ENCODE data around the gene NEBL.

The NEBL gene

GRCh38 chr10:20817116-20817515 is 80.0 kb downstream of the NEBL start:
- ChIA-PET POLR2A (no interaction called here), CTCF (no interaction called here)
- no peak for TF ChIP-seq CTCF (IDR thresholded peaks at IDR 0.05; ENCODE audit: control extremely low read depth, extremely low read depth, low read depth, missing control alignments)
- DNase-seq (ENCODE audit: extremely low spot score), result no peak

- ChIA-PET CTCF (no interaction called here), POLR2A (no interaction called here)
- no peak for DNase-seq (ENCODE audit: extremely low spot score)
- TF ChIP-seq CTCF (IDR thresholded peaks at IDR 0.05; ENCODE audit: control extremely low read depth, extremely low read depth, low read depth, missing control alignments), result no peak
These were observed 83.0 kb downstream of the NEBL start for GRCh38 chr10:20814116-20814515.

GRCh38 chr10:20811131-20811530 is 86.0 kb downstream of the NEBL start:
- ChIA-PET POLR2A (no interaction called here), CTCF (interaction anchor here (1.0 kb wide), 3 partner anchors 9 to 14 kb away, joined by 3 read pairs; no protein-coding TSS in a partner anchor)

GRCh38 chr10:20809631-20810030 is 87.5 kb downstream of the NEBL start:
- CTCF ChIA-PET, result no interaction called here
- TF ChIP-seq CTCF (IDR thresholded peaks at IDR 0.05; ENCODE audit: control extremely low read depth, extremely low read depth, low read depth, missing control alignments), result no peak
- POLR2A ChIA-PET, result no interaction called here
- DNase-seq (ENCODE audit: extremely low spot score), result no peak

More at GRCh38 chr10:20811131-20811530, 86.0 kb downstream of the NEBL start:
- no peak for DNase-seq (ENCODE audit: extremely low spot score)
- no peak for TF ChIP-seq CTCF (IDR thresholded peaks at IDR 0.05; ENCODE audit: control extremely low read depth, extremely low read depth, low read depth, missing control alignments)

GRCh38 chr10:20806487-20806886 is 90.6 kb downstream of the NEBL start:
- no peak for DNase-seq (ENCODE audit: extremely low spot score)
- no peak for TF ChIP-seq CTCF (IDR thresholded peaks at IDR 0.05; ENCODE audit: control extremely low read depth, extremely low read depth, low read depth, missing control alignments)
- CTCF ChIA-PET, result no interaction called here
- POLR2A ChIA-PET, result no interaction called here

GRCh38 chr10:20797290-20797689 is 99.8 kb downstream of the NEBL start:
- CTCF ChIA-PET, result interaction anchor here (0.7 kb wide), 1 partner anchor 14 kb away, joined by 3 read pairs; no protein-coding TSS in a partner anchor
- no peak for TF ChIP-seq CTCF (IDR thresholded peaks at IDR 0.05; ENCODE audit: control extremely low read depth, extremely low read depth, low read depth, missing control alignments)
- DNase-seq (ENCODE audit: extremely low spot score), result no peak
- POLR2A ChIA-PET, result no interaction called here

GRCh38 chr10:20795391-20795790 is 101.7 kb downstream of the NEBL start:
- CTCF ChIA-PET, result no interaction called here
- no peak for DNase-seq (ENCODE audit: extremely low spot score)
- no peak for TF ChIP-seq CTCF (IDR thresholded peaks at IDR 0.05; ENCODE audit: control extremely low read depth, extremely low read depth, low read depth, missing control alignments)
- POLR2A ChIA-PET, result no interaction called here

All from GM10248 (cell line).